ENCODE measurements around the gene EIF4EBP3. TPM values are rescaled to one million over a fixed set of nuclear protein-coding genes. Genes with fewer than 3 reads are reported as not detected.

Gene EIF4EBP3
- total RNA-seq (2014; rRNA removed; shearing (Covaris generic)), result not detected in 2 replicates

- peak; percentile 97 for DNase-seq (ENCODE audit: low read depth)
Measured at GRCh38 chr5:140547508-140548299, at the start of gene EIF4EBP3. Gene EIF4EBP3 (plus strand): TSS chr5:140547662. CDS start chr5:140547738, 76 bp downstream.

GRCh38 chr5:140497897-140498296 lies 49.6 kb upstream of the EIF4EBP3 start:
- DNase-seq (ENCODE audit: low read depth), result no peak

GRCh38 chr5:140498591-140498990 lies 48.9 kb upstream of the EIF4EBP3 start:
- DNase-seq (ENCODE audit: low read depth), result no peak

GRCh38 chr5:140502834-140503233 lies 44.6 kb upstream of the EIF4EBP3 start:
- DNase-seq (ENCODE audit: low read depth), result no peak

- DNase-seq (ENCODE audit: low read depth), result no peak
Measured at GRCh38 chr5:140509898-140510297, 37.6 kb upstream of the EIF4EBP3 start.

- no peak for DNase-seq (ENCODE audit: low read depth)
Measured at GRCh38 chr5:140513124-140513523, 34.3 kb upstream of the EIF4EBP3 start.

- no peak for DNase-seq (ENCODE audit: low read depth)
Measured at GRCh38 chr5:140524003-140524402, 23.5 kb upstream of the EIF4EBP3 start.

- no peak for DNase-seq (ENCODE audit: low read depth)
Measured at GRCh38 chr5:140540227-140540626, 7.2 kb upstream of the EIF4EBP3 start.

GRCh38 chr5:140542972-140543371 lies 4.5 kb upstream of the EIF4EBP3 start:
- no peak for DNase-seq (ENCODE audit: low read depth)

GRCh38 chr5:140544986-140545385 lies 2.5 kb upstream of the EIF4EBP3 start:
- DNase-seq (ENCODE audit: low read depth), result no peak

GRCh38 chr5:140545606-140546005 lies 1.9 kb upstream of the EIF4EBP3 start:
- DNase-seq (ENCODE audit: low read depth), result no peak

GRCh38 chr5:140546851-140547507 lies 483 bp upstream of the EIF4EBP3 start:
- no peak for DNase-seq (ENCODE audit: low read depth)

GRCh38 chr5:140548300-140548688 lies 832 bp downstream of the EIF4EBP3 start:
- DNase-seq (ENCODE audit: low read depth), result no peak

GRCh38 chr5:140548791-140549190 lies 1.3 kb downstream of the EIF4EBP3 start:
- DNase-seq (ENCODE audit: low read depth), result no peak

GRCh38 chr5:140549237-140550144 lies 2.0 kb downstream of the EIF4EBP3 start:
- peak; percentile 23 for DNase-seq (ENCODE audit: low read depth)

GRCh38 chr5:140550147-140551079 lies 3.0 kb downstream of the EIF4EBP3 start:
- no peak for DNase-seq (ENCODE audit: low read depth)

GRCh38 chr5:140551872-140552271 lies 4.4 kb downstream of the EIF4EBP3 start:
- no peak for DNase-seq (ENCODE audit: low read depth)

- no peak for DNase-seq (ENCODE audit: low read depth)
Measured at GRCh38 chr5:140553657-140554056, 6.2 kb downstream of the EIF4EBP3 start.

GRCh38 chr5:140554454-140554853 lies 7.0 kb downstream of the EIF4EBP3 start:
- DNase-seq (ENCODE audit: low read depth), result no peak

- DNase-seq (ENCODE audit: low read depth), result no peak
Measured at GRCh38 chr5:140555747-140556312, 8.4 kb downstream of the EIF4EBP3 start.

GRCh38 chr5:140556438-140556837 lies 9.0 kb downstream of the EIF4EBP3 start:
- DNase-seq (ENCODE audit: low read depth), result no peak
